Raji (cell line): ENCODE results near the gene DDR2.
A peak's percentile ranks its signal among the peaks of the same experiment; 100 is the strongest.

Experiments used
- POLR2A ChIP-seq: IDR thresholded peaks from 2 replicates; pipeline ENCODE4 v1.6.1; 2011; ENCODE audit warnings: low read depth, low read length, control low read depth; ENCODE audit not compliant: insufficient read depth

DDR2 gene

GRCh38 chr1:162756523-162756922 lies 124.3 kb downstream of the DDR2 start:
- TF ChIP-seq POLR2A: no peak

- TF ChIP-seq POLR2A: no peak
Observed at GRCh38 chr1:162757476-162757875, 125.2 kb downstream of the DDR2 start.

DNA sequence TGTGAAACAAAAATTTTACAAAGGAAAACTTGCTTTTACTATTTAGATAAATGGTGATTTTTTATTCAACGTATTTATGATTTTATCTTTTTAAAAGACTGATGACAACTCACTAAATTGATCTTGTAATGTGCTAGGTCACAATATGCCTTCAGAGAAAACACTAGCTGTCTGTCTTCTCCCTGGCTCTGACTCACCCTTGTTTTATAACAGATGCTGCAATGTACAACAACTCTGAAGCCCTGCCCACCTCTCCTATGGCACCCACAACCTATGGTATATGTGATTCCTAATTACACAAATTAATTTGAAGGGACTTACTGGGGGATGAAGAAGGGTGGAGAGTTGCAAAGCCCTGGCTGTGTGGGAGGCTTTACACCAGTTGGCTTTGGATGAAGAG lies 133.5 kb downstream of the DDR2 start:
- no peak for TF ChIP-seq POLR2A

- TF ChIP-seq POLR2A: no peak
Observed at GRCh38 chr1:162772571-162773154, 140.4 kb downstream of the DDR2 start.

GRCh38 chr1:162774007-162774406 lies 141.7 kb downstream of the DDR2 start:
- TF ChIP-seq POLR2A: no peak

- TF ChIP-seq POLR2A: no peak
Observed at GRCh38 chr1:162779043-162779442, 146.8 kb downstream of the DDR2 start.

DNA sequence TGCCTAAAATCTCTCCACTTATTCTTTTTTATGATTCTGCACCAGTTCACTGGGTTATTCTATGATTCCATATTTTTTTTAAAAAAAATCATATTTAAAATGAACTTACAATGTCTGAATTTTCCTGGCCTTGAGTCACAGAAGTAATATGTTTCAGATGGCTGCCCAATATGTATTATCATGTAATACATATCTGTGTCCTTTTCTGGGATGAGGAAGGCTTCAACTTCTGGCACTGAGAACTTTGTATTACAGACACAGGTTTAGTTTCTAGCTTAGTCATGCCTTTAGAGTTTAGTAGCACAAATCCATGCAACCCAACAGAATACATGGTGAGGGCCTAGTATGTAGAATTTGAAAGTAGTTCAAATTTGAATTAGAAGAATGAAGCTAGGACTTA lies 150.4 kb downstream of the DDR2 start:
- TF ChIP-seq POLR2A: no peak

DNA sequence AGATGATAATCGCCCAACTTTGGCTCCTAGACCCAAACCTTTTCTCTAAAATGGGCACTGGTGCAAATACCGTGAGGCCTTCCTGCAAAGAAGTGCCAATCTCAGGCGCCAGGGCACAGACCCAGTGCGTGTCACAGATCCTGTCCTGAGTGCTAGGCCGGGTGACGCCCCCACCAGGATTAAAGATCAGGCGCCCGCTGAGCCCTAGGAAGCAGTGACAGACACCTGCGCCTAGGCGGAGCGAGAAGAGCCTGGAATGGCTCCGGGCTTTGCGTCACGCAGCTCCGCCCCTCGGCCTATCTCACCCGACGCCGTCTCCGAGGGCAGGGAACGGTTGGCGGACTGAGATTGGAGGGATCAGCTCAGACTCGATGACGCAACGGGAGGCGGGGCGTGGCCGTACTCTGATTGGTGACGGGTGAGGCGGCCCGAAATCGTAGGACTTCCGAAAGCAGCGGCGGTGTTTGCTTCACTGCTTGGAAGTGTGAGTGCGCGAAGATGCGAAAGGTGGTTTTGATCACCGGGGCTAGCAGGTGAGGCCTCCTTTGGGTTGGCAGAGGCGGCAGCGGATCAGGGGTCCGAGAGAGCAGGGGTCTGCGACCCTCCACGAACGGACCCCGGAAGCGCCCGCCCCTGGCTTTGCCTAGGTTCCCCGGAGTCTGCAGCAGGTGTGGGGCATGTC lies 158.2 kb downstream of the DDR2 start, which contains the start of gene HSD17B7:
TSS of gene HSD17B7 (plus strand) at position 400 of the 682 bp plus-strand sequence. CDS start at position 499, 99 bp downstream.
- peak; percentile 67 for TF ChIP-seq POLR2A

DNA sequence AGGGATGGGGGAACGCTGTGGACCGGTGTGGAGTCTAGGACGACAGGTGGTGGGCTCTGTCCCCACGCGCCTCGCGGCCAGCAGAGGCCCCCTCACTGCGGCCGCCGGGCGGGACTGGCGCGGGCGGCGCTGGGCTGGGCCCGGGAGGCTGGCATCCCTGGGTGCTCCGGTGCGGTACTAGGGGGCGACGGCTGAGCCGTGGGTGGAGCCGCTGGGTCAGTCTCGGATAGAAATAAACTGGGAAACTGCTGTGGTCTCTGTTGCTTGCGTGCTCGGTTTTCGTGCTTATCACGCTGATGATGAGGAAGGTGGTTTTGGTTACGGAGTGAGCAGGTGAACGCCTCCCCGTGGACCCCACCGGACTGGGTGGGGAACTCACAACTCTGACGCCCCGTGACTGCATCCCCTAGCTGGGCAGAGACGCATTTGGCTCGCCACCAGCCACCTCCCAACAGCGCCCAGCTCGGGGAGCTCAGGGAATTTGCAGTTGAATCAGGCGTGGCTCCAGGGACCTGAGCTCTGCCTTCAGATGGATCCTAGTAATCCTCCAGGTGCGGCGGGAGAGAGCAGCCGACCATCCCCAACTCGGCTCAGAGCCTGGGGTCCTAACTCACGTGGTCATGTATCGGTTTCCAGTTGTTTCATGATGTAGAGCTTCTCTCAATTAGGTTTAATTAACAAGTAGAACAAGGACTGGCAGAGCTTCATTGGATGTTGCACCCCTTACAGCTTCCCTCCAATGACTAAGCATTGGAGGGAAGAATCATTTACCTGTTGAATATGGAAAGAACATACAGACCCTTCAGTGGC lies 190.3 kb downstream of the DDR2 start:
- no peak for TF ChIP-seq POLR2A

DNA sequence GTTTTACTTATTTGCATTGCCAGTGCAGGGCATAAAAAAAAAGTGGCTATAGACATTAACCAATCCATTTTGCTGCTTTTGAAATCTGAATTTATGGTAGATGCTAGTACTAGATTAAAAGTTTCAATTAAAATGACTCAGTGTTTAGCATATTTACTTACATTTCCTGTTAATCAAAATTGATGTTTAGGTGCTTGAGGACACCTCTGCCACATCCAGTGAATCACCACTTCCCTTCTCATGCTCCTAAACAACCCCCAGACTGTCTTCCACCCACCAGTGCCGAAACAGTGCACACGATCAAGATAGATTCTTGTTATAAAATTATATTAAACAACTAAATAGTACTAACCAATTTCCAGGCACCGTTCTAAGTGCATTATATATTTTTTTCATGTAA lies 191.0 kb downstream of the DDR2 start:
- TF ChIP-seq POLR2A: no peak

- TF ChIP-seq POLR2A: no peak
Observed at GRCh38 chr1:162823771-162824525, 191.7 kb downstream of the DDR2 start.

DNA sequence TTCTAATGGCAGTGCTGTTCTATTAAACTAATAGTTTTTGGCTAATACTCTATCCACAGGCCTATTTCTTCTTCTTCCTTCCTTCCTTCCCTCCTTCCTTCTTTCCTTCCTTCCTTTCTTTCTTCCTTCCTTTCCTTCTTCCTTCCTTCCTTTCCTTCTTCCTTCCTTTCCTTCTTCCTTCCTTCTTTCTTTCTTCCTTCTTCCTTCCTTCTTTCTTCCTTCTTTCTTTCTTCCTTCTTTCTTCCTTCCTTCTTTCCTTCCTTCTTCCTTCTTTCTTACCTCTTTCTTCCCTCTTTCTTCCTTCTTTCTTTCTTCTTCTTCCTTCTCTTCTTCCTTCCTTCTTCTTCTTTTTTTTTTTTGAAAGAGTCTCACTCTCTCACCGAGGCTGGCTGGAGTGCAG lies 197.0 kb downstream of the DDR2 start:
- no peak for TF ChIP-seq POLR2A

DNA sequence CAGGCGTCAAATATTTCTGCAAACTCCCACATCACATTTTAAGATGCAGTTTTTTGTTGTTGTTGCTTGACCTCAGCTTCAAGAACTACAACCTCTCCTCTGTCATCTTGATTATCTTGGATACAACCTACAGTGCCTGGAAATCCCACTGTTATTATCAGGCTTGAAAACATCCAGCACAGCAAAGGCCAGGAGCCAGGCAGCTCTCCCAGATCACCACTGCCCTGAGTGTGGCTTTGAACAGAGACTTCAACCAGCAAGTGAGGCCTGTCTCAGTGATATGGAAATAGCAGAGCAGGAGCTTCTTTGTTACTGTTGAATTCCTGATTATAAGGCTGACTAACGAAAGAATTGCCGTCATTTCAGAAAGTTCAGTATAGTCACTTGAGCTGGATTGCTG lies 200.2 kb downstream of the DDR2 start:
- no peak for TF ChIP-seq POLR2A

- TF ChIP-seq POLR2A: no peak
Observed at GRCh38 chr1:162835157-162835899, 203.1 kb downstream of the DDR2 start.
